ENCODE measurements around the gene SGMS1.

GRCh38 chr10:50469778-50470193 is 154.0 kb downstream of the SGMS1 start:
- no peak for TF ChIP-seq CTCF (IDR thresholded peaks at IDR 0.05)
- no peak for TF ChIP-seq ZFX (IDR thresholded peaks at IDR 0.05; ENCODE audit: borderline replicate concordance)
